MCF 10A (cell line): ENCODE measurements around the gene PMEPA1. TPM values are rescaled to one million over a fixed set of nuclear protein-coding genes. Genes with fewer than 3 reads are reported as not detected.

Source experiments
- BruUV-seq: library from RNA; stranded (reverse); fragments of 400-500 nt; replicated peaks from 2 replicates; lab custom pipeline; 2021; lab: Mats Ljungman, UMichigan
- CTCF ChIA-PET: fragments of 300-600 bp; sonication (Branson Sonifier 250); formaldehyde crosslinking; extraction: SDS; loops from one replicate; lab custom pipeline; 2021; ENCODE audit warnings: antibody characterized with exemption, inconsistent platforms; lab: Yijun Ruan, JAX
- POLR2A ChIA-PET: fragments of 300-600, 350-650 bp; sonication (Branson Sonifier 250); formaldehyde crosslinking; extraction: SDS; loops from one replicate; lab custom pipeline; 2020; ENCODE audit warnings: antibody characterized with exemption, inconsistent platforms; lab: Yijun Ruan, JAX
- DNase-seq: peaks from one replicate; pipeline ENCODE4 v3.0.0-alpha.2; 2018; ENCODE audit not compliant: unreplicated experiment
- H3K27ac Mint-ChIP-seq: one replicate; pipeline ENCODE4 v1.8.0; 2022; ENCODE audit warnings: mild to moderate bottlenecking, low read depth, mixed read lengths; ENCODE audit not compliant: unreplicated experiment
- H3K27me3 Mint-ChIP-seq: one replicate; pipeline ENCODE4 v1.8.0; 2022; ENCODE audit warnings: mixed read lengths; ENCODE audit not compliant: insufficient read depth, unreplicated experiment
- H3K36me3 Mint-ChIP-seq: one replicate; pipeline ENCODE4 v1.8.0; 2022; ENCODE audit warnings: mild to moderate bottlenecking, moderate library complexity, mixed read lengths; ENCODE audit not compliant: insufficient read depth, unreplicated experiment
- H3K4me1 Mint-ChIP-seq: one replicate; pipeline ENCODE4 v1.8.0; 2022; ENCODE audit warnings: mixed read lengths; ENCODE audit not compliant: insufficient read depth, unreplicated experiment
- H3K4me3 Mint-ChIP-seq: one replicate; pipeline ENCODE4 v1.8.0; 2022; ENCODE audit warnings: mild to moderate bottlenecking, moderate library complexity, mixed read lengths; ENCODE audit not compliant: unreplicated experiment
- H3K9me3 Mint-ChIP-seq: one replicate; pipeline ENCODE4 v1.8.0; 2022; ENCODE audit warnings: mixed read lengths; ENCODE audit not compliant: unreplicated experiment
- CTCF ChIP-seq: fragments of 200-600 bp; IDR thresholded peaks from one replicate; pipeline ENCODE4 v1.8.0; 2022; ENCODE audit warnings: antibody characterized with exemption, mild to moderate bottlenecking; ENCODE audit not compliant: unreplicated experiment
- intact Hi-C: fragments of 100-400 bp; cut with micrococcal nuclease; formaldehyde crosslinking; loops from 2 replicates; pipeline ENCODE4 v1.14.1; 2022
- total RNA-seq: library from RNA; stranded (reverse); gene quantifications from 2 replicates; pipeline ENCODE4 v1.2.3, GENCODE V29; 2022

PMEPA1 gene
- total RNA-seq, 1 experiment from 2014 or later = 68.5 TPM

- Mint-ChIP-seq H3K9me3 (no peaks in the 10 kb centered on the region), H3K4me3 (no peak overlapping the region), H3K27me3 (peaks cover 16% of the 10 kb centered on the region), H3K36me3 (no peaks in the 10 kb centered on the region), H3K4me1 (peaks cover 12% of the 10 kb centered on the region), H3K27ac (no peak overlapping the region)
- ChIA-PET POLR2A (no interaction called here), CTCF (interaction anchor here (0.6 to 1.0 kb wide), 2 partner anchors 129 to 233 kb away, joined by 3 to 4 read pairs; no protein-coding TSS in a partner anchor)
- DNase-seq = no peak
- TF ChIP-seq CTCF = no peak
- no TSS peak for BruUV-seq
- intact Hi-C loops = no loop called here
Observed at GRCh38 chr20:57751411-57751810, 41.6 kb upstream of the PMEPA1 start.

GRCh38 chr20:57749869-57750268 lies 40.1 kb upstream of the PMEPA1 start:
- intact Hi-C loops = loop anchor here (2.0 kb wide), 1 partner anchor 31 kb away; no protein-coding TSS in a partner anchor
- BruUV-seq = no TSS peak
- H3K9me3 Mint-ChIP-seq = no peaks in the 10 kb centered on the region
- POLR2A ChIA-PET = interaction anchor here (0.7 to 2.7 kb wide), 3 partner anchors 11 to 86 kb away, joined by 3 to 6 read pairs (median 5); no protein-coding TSS in a partner anchor
- no peaks in the 10 kb centered on the region for H3K36me3 Mint-ChIP-seq
- H3K27me3 Mint-ChIP-seq = peaks cover 10% of the 10 kb centered on the region
- no peak for DNase-seq
- CTCF ChIA-PET = no interaction called here
- no peak for TF ChIP-seq CTCF
- no peak overlapping the region for H3K4me3 Mint-ChIP-seq
- peaks cover 12% of the 10 kb centered on the region for H3K4me1 Mint-ChIP-seq
- no peak overlapping the region for H3K27ac Mint-ChIP-seq

- no peaks in the 10 kb centered on the region for H3K36me3 Mint-ChIP-seq
- BruUV-seq = no TSS peak
- H3K27me3 Mint-ChIP-seq = peaks cover 3% of the 10 kb centered on the region
- no peaks in the 10 kb centered on the region for H3K9me3 Mint-ChIP-seq
- CTCF ChIA-PET = interaction anchor here (0.6 to 0.9 kb wide), 5 partner anchors 9 to 657 kb away, joined by 3 to 6 read pairs (median 3); no protein-coding TSS in a partner anchor
- no peak for DNase-seq
- H3K4me1 Mint-ChIP-seq = peaks cover 12% of the 10 kb centered on the region
- POLR2A ChIA-PET = interaction anchor here (0.6 to 2.7 kb wide), 13 partner anchors 9 to 309 kb away, joined by 3 to 12 read pairs (median 4); partner anchors contain the start of gene PMEPA1
- intact Hi-C loops = loop anchor here (2.0 kb wide), 1 partner anchor 30 kb away; no protein-coding TSS in a partner anchor
- peak overlapping the region; percentile 42 for H3K27ac Mint-ChIP-seq
- peak overlapping the region; percentile 67 for H3K4me3 Mint-ChIP-seq
- TF ChIP-seq CTCF = no peak
Observed at GRCh38 chr20:57749131-57749690, 39.4 kb upstream of the PMEPA1 start.

- peak; percentile 90 for DNase-seq
- no peaks in the 10 kb centered on the region for H3K27me3 Mint-ChIP-seq
- peaks cover 12% of the 10 kb centered on the region for H3K4me1 Mint-ChIP-seq
- TF ChIP-seq CTCF = no peak
- intact Hi-C loops = loop anchor here (2.0 kb wide), 1 partner anchor 30 kb away; no protein-coding TSS in a partner anchor
- H3K36me3 Mint-ChIP-seq = no peaks in the 10 kb centered on the region
- POLR2A ChIA-PET = interaction anchor here (0.6 to 2.7 kb wide), 14 partner anchors 8 to 310 kb away, joined by 3 to 12 read pairs (median 4); partner anchors contain the start of gene PMEPA1
- H3K27ac Mint-ChIP-seq = peak overlapping the region; percentile 42
- CTCF ChIA-PET = interaction anchor here (0.6 to 0.9 kb wide), 7 partner anchors 8 to 1063 kb away, joined by 3 to 6 read pairs (median 3); no protein-coding TSS in a partner anchor
- peak overlapping the region; percentile 67 for H3K4me3 Mint-ChIP-seq
- H3K9me3 Mint-ChIP-seq = no peaks in the 10 kb centered on the region
- BruUV-seq = no TSS peak
Observed at GRCh38 chr20:57748601-57749130, 38.9 kb upstream of the PMEPA1 start.
